Measurements from ENCODE around the gene TSPAN6. TPM values are rescaled to one million over a fixed set of nuclear protein-coding genes. Genes with fewer than 3 reads are reported as not detected.

The TSPAN6 gene
- polyA plus RNA-seq, 1 donor from 2014 or later = 63.3 TPM

GRCh38 chrX:100672966-100673365, 36.4 kb upstream of the TSPAN6 start:
- Histone ChIP-seq H3K4me3 (ENCODE audit: low read length) (no peak overlapping the region), H3F3A (ENCODE audit: insufficient read depth, low read length, poor library complexity, severe bottlenecking) (no peaks in the 10 kb centered on the region), H3K9ac (ENCODE audit: low read length) (no peak overlapping the region), H3K27ac (ENCODE audit: low read length) (no peak overlapping the region), H3K27me3 (ENCODE audit: insufficient read depth, low read depth, low read length) (no peaks in the 10 kb centered on the region), H3K9me2 (ENCODE audit: insufficient read depth, low read length) (no peaks in the 10 kb centered on the region), H3K36me3 (ENCODE audit: insufficient read depth, low read length) (no peaks in the 10 kb centered on the region), H3K9me3 (ENCODE audit: low read length) (no peaks in the 10 kb centered on the region), H3K79me2 (replicated peaks; ENCODE audit: insufficient read depth, low read length) (no peaks in the 10 kb centered on the region), H4K20me1 (ENCODE audit: insufficient read depth) (no peaks in the 10 kb centered on the region), H3K4me2 (ENCODE audit: low read length) (no peak overlapping the region), H2AFZ (ENCODE audit: low read depth, low read length) (no peak overlapping the region)
- TF ChIP-seq REST (IDR thresholded peaks at IDR 0.05; ENCODE audit: borderline replicate concordance) (no peak), POLR2AphosphoS5 (IDR thresholded peaks at IDR 0.05) (no peak), CTCF (IDR thresholded peaks at IDR 0.05; ENCODE audit: poor library complexity, severe bottlenecking) (no peak), SMC3 (conservative IDR thresholded peaks at IDR 0.05; ENCODE audit: poor library complexity) (no peak), TAF1 (IDR thresholded peaks at IDR 0.05; ENCODE audit: low read depth) (no peak), EZH2 (IDR thresholded peaks at IDR 0.05; ENCODE audit: borderline replicate concordance, insufficient read depth, low read length, poor library complexity, severe bottlenecking) (no peak), RAD21 (conservative IDR thresholded peaks at IDR 0.05) (no peak), MXI1 (conservative IDR thresholded peaks at IDR 0.05; ENCODE audit: poor library complexity, severe bottlenecking) (no peak), EP300 (conservative IDR thresholded peaks at IDR 0.05; ENCODE audit: poor library complexity, severe bottlenecking) (no peak)

GRCh38 chrX:100663642-100664041, 27.0 kb upstream of the TSPAN6 start:
- Histone ChIP-seq H3K27me3 (ENCODE audit: insufficient read depth, low read depth, low read length) (no peaks in the 10 kb centered on the region), H3K9me2 (ENCODE audit: insufficient read depth, low read length) (no peaks in the 10 kb centered on the region), H3F3A (ENCODE audit: insufficient read depth, low read length, poor library complexity, severe bottlenecking) (no peaks in the 10 kb centered on the region), H4K20me1 (ENCODE audit: insufficient read depth) (no peaks in the 10 kb centered on the region), H3K9me3 (ENCODE audit: low read length) (no peaks in the 10 kb centered on the region), H3K9ac (ENCODE audit: low read length) (no peak overlapping the region), H2AFZ (ENCODE audit: low read depth, low read length) (no peak overlapping the region), H3K4me2 (ENCODE audit: low read length) (no peak overlapping the region), H3K79me2 (replicated peaks; ENCODE audit: insufficient read depth, low read length) (no peaks in the 10 kb centered on the region), H3K27ac (ENCODE audit: low read length) (no peak overlapping the region), H3K4me3 (ENCODE audit: low read length) (no peak overlapping the region), H3K36me3 (ENCODE audit: insufficient read depth, low read length) (no peaks in the 10 kb centered on the region)
- TF ChIP-seq EZH2 (IDR thresholded peaks at IDR 0.05; ENCODE audit: borderline replicate concordance, insufficient read depth, low read length, poor library complexity, severe bottlenecking) = no peak
- no peak for TF ChIP-seq REST (IDR thresholded peaks at IDR 0.05; ENCODE audit: borderline replicate concordance)
- no peak for TF ChIP-seq EP300 (conservative IDR thresholded peaks at IDR 0.05; ENCODE audit: poor library complexity, severe bottlenecking)
- no peak for TF ChIP-seq TAF1 (IDR thresholded peaks at IDR 0.05; ENCODE audit: low read depth)
- TF ChIP-seq RAD21 (conservative IDR thresholded peaks at IDR 0.05) = no peak
- no peak for TF ChIP-seq SMC3 (conservative IDR thresholded peaks at IDR 0.05; ENCODE audit: poor library complexity)
- TF ChIP-seq CTCF (IDR thresholded peaks at IDR 0.05; ENCODE audit: poor library complexity, severe bottlenecking) = no peak
- no peak for TF ChIP-seq POLR2AphosphoS5 (IDR thresholded peaks at IDR 0.05)

All from neural cell (in vitro differentiated cells).